Small intestine (tissue), 7 donors: ENCODE measurements around the gene C11orf91. TPM values are rescaled to one million over a fixed set of nuclear protein-coding genes. Genes with fewer than 3 reads are reported as not detected.
"Not testable (repeated sequence)": the region's sequence is repeated elsewhere in the genome, so short reads cannot be mapped to it uniquely, and the experiment has no call there.

Source experiments
- DNase-seq, 2 donors: peaks; one replicate each; pipeline versions ENCODE4 v3.0.0 to v3.0.0-alpha.2; 2013
- FAIRE-seq: peaks from 2 replicates; lab custom pipeline; 2012; peaks lifted over from hg19 to GRCh38; lab: Jason Lieb, UNC
- H3K27ac ChIP-seq, 3 donors: one replicate each; pipeline ENCODE4 v1.5.1; 2013; ENCODE audit warnings: low read length in 2 of 3, mild to moderate bottlenecking in 2 of 3, control low read depth in 1 of 3, inconsistent platforms in 1 of 3, low read depth in 1 of 3, moderate library complexity in 1 of 3
- H3K27me3 ChIP-seq, 3 donors: one replicate each; pipeline ENCODE4 v1.6.1; 2013; ENCODE audit warnings: low read length in 3 of 3, inconsistent platforms in 1 of 3; ENCODE audit not compliant: control insufficient read depth in 3 of 3, insufficient read depth in 3 of 3
- H3K36me3 ChIP-seq, 3 donors: one replicate each; pipeline ENCODE4 v1.6.1; 2013; ENCODE audit warnings: low read length in 3 of 3, inconsistent platforms in 1 of 3, low read depth in 1 of 3, mild to moderate bottlenecking in 1 of 3, moderate library complexity in 1 of 3; ENCODE audit not compliant: control insufficient read depth in 3 of 3, insufficient read depth in 2 of 3
- H3K4me1 ChIP-seq, 3 donors: one replicate each; pipeline ENCODE4 v1.6.1; 2013; ENCODE audit warnings: low read length in 2 of 3, inconsistent platforms in 1 of 3, low read depth in 1 of 3, mild to moderate bottlenecking in 1 of 3, moderate library complexity in 1 of 3; ENCODE audit not compliant: control insufficient read depth in 3 of 3, insufficient read depth in 2 of 3
- H3K4me3 ChIP-seq, 3 donors: one replicate each; pipeline ENCODE4 v1.5.1; 2013; ENCODE audit warnings: low read length in 3 of 3, control low read depth in 1 of 3, inconsistent platforms in 1 of 3, low read depth in 1 of 3, mild to moderate bottlenecking in 1 of 3, moderate library complexity in 1 of 3
- H3K9me3 ChIP-seq, 2 donors: one replicate each; pipeline ENCODE4 v1.6.1; 2013; ENCODE audit warnings: low read depth in 1 of 2, low read length in 1 of 2; ENCODE audit not compliant: control insufficient read depth in 2 of 2, insufficient read depth in 1 of 2
- WGBS, 3 donors: extraction: QIAGEN DNeasy Blood & Tissue Kit; methylation state at CpG; one replicate each; pipeline ENCODE4 v1.1.7; 2013; 5-methylcytosine and 5-hydroxymethylcytosine counted together
- polyA plus RNA-seq, 4 donors: library from polyadenylated mRNA; stranded (reverse) in 3 of 4; unstranded in 1 of 4; fragments of 200-250 nt in 3 of 4; fragments of 120-200 nt in 1 of 4; gene quantifications; one replicate each; pipeline versions ENCODE4 v1.2.1 to v1.2.3, GENCODE V29; 2013
- donor health status: healthy with polysubstance abuse.
- donor health status: control.
- donor health status: control.
- donor health status: Bipolar disorder and iron deficiency.
- donor health status: healthy.

Gene C11orf91
- polyA plus RNA-seq, 4 donors: not detected

GRCh38 chr11:33735271-33736147, 34.9 kb upstream of the C11orf91 start:
- H3K4me3 ChIP-seq: peak overlapping the region; percentile 62 to 100 (median 96)
- H3K4me1 ChIP-seq: peaks cover 0 to 29% (median 8%) of the 10 kb centered on the region in 3 donors
- FAIRE-seq (no peak), DNase-seq (peak; percentile 42 to 60)
- H3K36me3 ChIP-seq: no peaks in the 10 kb centered on the region
- 1% methylated on average over 49 to 53 of the region's 53 CpGs for WGBS, 3 donors
- H3K27me3 ChIP-seq: no peaks in the 10 kb centered on the region
- H3K9me3 ChIP-seq: no peaks in the 10 kb centered on the region
- H3K27ac ChIP-seq: peak overlapping the region; percentile 42 to 95 (median 84)

DNA sequence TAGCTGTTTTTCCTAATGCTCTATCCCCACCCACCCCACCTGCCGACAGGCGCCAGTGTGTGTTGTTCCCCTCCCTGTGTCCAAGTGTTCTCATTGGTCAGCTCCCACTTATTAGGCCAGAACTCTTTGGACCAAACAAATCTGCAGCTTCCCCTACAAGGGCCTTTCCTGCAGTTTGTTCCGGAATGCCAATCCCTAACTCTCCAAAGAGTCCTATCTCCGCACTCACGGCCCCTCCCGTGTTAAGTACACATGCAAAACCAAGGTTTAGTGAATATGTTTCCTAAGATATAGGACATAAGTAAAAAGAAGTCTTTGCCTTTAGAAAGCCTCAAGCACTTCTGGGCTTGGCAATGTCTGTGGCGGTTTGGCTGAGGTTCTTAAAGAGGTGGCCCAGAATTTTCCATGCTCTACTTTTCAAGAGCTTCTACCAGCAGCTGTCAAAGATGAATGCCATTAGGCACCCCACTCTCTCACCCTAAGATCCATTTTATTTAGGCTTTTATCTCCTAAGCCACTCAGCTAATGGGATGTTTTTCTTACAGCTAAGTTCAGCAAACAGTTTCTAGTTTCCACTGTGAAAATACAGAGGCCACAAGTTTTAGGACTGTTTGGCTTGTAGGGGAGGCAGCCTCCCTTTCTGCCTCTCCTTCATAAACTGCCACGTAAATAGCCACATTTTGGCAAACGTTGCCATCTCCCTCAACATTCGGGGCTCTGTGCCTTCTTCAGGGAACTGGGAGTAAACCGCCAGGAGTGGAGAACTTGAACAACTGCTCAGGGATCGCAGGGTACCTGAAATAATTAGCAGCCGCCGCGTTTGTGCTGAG, 34.0 kb upstream of the C11orf91 start:
- H3K4me3 ChIP-seq: peak overlapping the region; percentile 62 to 100 (median 96)
- no peak for FAIRE-seq
- 7 to 19% (median 13%) methylated on average over 15 of the region's 15 CpGs for WGBS, 3 donors
- peak overlapping the region in 2 of 3 donors; percentile 84 to 95 for H3K27ac ChIP-seq
- H3K9me3 ChIP-seq: no peaks in the 10 kb centered on the region
- no peaks in the 10 kb centered on the region for H3K27me3 ChIP-seq
- peaks cover 0 to 3% (median 0%) of the 10 kb centered on the region in 3 donors for H3K36me3 ChIP-seq
- peak; percentile 37 for DNase-seq
- H3K4me1 ChIP-seq: peaks cover 0 to 29% (median 10%) of the 10 kb centered on the region in 3 donors

DNA sequence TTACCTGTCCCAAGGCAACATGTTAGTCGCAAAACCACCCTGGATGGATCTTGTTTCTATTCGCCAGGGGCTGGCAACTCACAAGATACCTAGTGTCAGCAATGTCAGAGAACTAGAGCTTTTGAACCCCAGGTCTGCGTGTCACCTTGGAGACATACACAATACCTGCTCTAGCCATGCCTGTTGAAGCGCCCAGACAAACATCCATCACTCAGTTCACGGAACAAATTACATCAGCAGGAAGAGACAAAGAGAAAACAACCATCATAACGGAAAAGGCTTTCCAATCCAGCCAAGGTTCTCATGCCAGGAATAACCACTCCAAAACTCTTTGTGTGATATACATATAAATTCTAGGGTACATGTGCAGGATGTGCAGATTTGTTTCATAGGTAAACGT, 33.4 kb upstream of the C11orf91 start:
- Histone ChIP-seq H3K27me3 (no peaks in the 10 kb centered on the region), H3K9me3 (no peaks in the 10 kb centered on the region), H3K4me3 (no peak overlapping the region), H3K36me3 (peaks cover 0 to 3% (median 0%) of the 10 kb centered on the region in 3 donors), H3K27ac (peak overlapping the region in 1 of 3 donors; percentile 95), H3K4me1 (peaks cover 0 to 29% (median 10%) of the 10 kb centered on the region in 3 donors)
- FAIRE-seq (no peak), DNase-seq (no peak)
- WGBS, 3 donors: 70 to 78% (median 76%) methylated on average over 7 of the region's 7 CpGs

- FAIRE-seq: no peak
- no peak for DNase-seq
Observed at GRCh38 chr11:33731723-33732531, 31.3 kb upstream of the C11orf91 start.

DNA sequence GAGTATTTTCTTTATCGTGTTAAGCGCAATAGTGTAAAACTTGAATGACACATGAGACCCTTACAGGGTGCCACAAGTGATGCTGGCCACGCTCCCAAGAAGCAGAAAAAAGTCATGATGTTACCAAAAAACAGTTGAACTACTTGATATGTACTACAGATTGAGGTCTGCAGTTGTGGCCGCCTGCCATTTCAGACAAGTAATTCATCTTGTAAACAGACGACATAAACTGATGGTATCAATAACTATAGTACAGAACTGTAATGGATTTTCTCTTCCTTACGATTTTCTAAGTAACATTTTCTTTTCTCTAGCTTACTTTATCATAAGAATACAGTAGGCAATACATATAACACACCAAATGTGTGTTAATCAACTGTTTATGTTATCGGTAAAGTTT, 30.1 kb upstream of the C11orf91 start:
- Histone ChIP-seq H3K27ac (no peak overlapping the region), H3K27me3 (no peaks in the 10 kb centered on the region)
- FAIRE-seq: no peak

More at GRCh38 chr11:33731723-33732531, 31.3 kb upstream of the C11orf91 start:
- Histone ChIP-seq H3K4me1 (peaks cover 0 to 22% (median 10%) of the 10 kb centered on the region in 3 donors), H3K4me3 (no peak overlapping the region), H3K36me3 (peaks cover 0 to 3% (median 0%) of the 10 kb centered on the region in 3 donors), H3K27me3 (no peaks in the 10 kb centered on the region), H3K9me3 (no peaks in the 10 kb centered on the region), H3K27ac (peak overlapping the region in 1 of 3 donors; percentile 36)
- 67 to 83% (median 71%) methylated on average over 9 of the region's 9 CpGs for WGBS, 3 donors

DNA sequence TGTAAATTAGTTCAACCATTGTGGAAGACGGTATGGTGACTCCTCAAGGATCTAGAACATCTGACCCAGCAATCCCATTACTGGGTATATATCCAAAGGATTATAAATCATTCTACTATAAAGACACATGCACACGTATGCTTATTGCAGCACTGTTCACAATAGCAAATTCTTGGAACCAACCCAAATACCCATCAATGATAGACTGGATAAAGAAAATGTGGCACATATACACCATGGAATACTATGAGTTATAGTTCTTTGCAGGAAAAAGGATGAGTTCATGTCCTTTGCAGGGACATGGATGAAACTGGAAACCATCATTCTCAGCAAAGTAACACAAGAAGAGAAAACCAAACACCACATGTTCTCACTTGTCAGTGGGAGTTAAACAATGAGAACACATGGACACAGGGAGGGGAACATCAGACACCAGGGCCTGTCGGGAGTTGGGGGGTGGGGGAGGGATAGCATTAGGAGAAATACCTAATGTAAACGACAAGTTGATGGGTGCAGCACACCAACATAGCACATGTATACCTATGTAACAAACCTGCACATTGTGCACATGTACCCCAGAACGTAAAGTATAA, 28.5 kb upstream of the C11orf91 start:
- FAIRE-seq, H3K27me3 ChIP-seq, H3K27ac ChIP-seq, H3K9me3 ChIP-seq, H3K4me3 ChIP-seq, H3K36me3 ChIP-seq, DNase-seq: not testable (repeated sequence)
- WGBS, 3 donors: 77 to 89% (median 83%) methylated on average over 5 of the region's 5 CpGs
- peaks cover 0 to 13% (median 12%) of the 10 kb centered on the region in 3 donors for H3K4me1 ChIP-seq

More for the DNA sequence above, 30.1 kb upstream of the C11orf91 start:
- Histone ChIP-seq H3K9me3 (no peaks in the 10 kb centered on the region), H3K4me1 (peaks cover 0 to 17% (median 10%) of the 10 kb centered on the region in 3 donors), H3K36me3 (peaks cover 0 to 3% (median 0%) of the 10 kb centered on the region in 3 donors), H3K4me3 (no peak overlapping the region)
- DNase-seq: no peak
- 68 to 85% (median 85%) methylated on average over 7 of the region's 7 CpGs for WGBS, 3 donors

- WGBS, 3 donors: 53 to 73% (median 63%) methylated on average over 1 of the region's 1 CpG
- H3K27me3 ChIP-seq, H3K9me3 ChIP-seq, H3K36me3 ChIP-seq, FAIRE-seq, H3K27ac ChIP-seq, DNase-seq, H3K4me3 ChIP-seq: not testable (repeated sequence)
- peaks cover 0 to 25% (median 21%) of the 10 kb centered on the region in 3 donors for H3K4me1 ChIP-seq
Observed at GRCh38 chr11:33727539-33727938, 26.9 kb upstream of the C11orf91 start.
